Activated CD4-positive, alpha-beta T cell treated with anti-CD3 and anti-CD28 coated beads for 24 hours (primary cell): ENCODE measurements around the gene RHOA.
"Not testable (repeated sequence)": the region's sequence is repeated elsewhere in the genome, so short reads cannot be mapped to it uniquely, and the experiment has no call there.

Experiments used
- DNase-seq, 2 donors: peaks; one replicate each; pipeline ENCODE4 v3.0.0-alpha.2; 2020; ENCODE audit warnings: low read depth in 2 of 2

RHOA gene

DNA sequence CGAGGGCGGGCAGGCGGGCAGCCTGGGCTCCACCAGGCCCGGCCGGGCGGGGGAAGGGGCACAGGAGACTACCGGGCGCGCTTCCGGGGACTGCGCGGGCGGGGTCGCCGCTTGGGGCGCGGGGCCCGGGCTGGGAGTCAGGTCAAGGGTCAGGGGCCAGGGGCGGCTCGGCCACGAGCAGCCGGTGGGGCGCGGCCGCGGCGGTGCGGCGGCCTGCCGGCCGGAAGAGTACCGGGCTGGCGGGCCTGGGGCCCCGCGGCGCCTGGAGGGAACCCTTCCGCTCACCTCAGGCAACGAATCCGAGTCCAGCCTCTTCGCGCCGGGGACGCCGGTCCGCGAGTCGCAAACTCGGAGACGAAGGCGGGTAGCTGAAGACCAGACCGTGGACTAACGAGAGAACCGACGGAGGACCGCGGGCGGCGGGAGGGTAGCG, 225 bp downstream of the RHOA start:
- DNase-seq: peak in 1 of 2 donors; percentile 25

GRCh38 chr3:49410846-49411534, 786 bp downstream of the RHOA start:
- no peak for DNase-seq

- DNase-seq: no peak
Measured at GRCh38 chr3:49410066-49410845, 1.5 kb downstream of the RHOA start.

DNA sequence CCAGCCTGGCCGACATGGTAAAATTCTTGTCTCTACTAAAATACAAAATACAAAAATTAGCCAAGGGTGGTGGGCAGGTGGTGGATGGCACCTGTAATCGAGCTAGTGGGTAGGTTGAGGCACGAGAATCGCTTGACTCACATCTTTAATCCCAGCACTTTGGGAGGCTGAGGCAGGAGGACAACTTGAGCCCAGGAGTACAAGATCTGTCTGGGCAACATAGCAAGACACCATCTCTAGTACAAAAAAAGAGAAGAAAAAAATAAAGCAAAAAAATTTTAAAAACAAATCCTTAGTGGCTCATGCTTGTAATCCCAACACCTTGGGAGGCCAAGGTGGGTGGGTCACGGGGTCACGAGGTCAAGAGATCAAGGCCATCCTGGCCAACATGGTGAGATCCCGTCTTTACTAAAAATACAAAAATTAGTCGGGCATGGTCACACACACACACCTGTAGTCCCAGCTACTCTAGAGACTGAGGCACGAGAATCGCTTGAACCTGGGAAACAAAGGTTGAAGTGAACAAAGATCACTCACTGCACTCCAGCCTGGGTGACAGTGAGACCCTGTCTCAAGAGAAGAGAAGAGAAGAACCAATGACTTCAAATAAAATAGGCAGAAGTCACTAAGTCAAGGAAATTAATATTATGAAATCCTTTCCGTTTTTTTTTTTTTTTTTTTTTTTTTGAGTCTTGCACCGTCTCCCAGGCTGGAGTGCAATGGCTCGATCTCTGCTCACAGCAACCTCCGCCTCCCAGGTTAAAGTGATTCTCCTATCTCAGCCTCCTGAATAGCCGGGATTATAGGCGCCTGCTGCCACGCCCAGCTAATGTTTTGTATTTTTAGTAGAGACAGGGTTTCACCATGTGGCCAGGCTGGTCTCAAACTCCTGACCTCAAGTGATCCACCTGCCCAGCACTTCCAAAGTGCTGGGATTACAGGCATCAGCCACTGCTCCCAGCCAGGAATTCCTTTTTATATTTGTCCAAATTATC, 4.9 kb downstream of the RHOA start:
- no peak for DNase-seq

DNA sequence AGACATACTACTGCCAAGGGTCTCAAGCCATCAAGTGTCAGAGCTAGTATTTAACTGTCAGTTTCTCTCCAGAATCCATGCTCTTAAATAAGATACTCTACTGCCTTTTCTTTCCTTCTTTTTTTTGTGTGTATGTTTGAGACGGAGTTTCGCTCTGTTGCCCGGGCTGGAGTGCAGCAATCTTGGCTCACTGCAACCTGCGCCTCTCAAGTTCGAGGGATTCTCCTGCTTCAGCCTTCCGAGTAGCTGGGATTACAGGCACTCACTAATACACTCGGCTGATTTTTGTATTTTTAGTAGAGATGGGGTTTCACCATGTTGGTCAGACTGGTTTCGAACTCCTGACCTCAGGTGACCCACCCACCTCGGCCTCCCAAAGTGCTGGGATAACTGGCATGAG, 6.2 kb downstream of the RHOA start:
- DNase-seq: not testable (repeated sequence)

DNA sequence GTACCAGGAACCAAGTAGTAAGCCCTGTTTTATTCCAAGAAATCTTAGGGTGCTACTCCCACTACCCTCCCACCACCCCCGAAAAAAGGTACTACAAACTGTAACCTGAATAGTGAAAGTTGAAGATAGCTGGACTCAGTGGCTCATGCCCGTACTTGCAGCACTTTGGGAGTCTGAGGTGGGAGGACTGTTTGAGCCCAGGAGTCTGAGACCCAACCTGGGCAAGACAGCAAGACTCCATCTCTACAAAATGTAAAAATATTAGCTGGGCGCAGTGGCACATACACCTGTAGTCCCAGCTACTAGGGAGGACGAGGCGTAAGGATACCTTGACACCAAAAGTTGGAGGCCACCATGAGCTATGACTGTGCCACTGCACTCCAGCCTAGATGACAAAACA, 7.9 kb downstream of the RHOA start:
- no peak for DNase-seq

GRCh38 chr3:49401766-49402165, 10.0 kb downstream of the RHOA start:
- DNase-seq: no peak

DNA sequence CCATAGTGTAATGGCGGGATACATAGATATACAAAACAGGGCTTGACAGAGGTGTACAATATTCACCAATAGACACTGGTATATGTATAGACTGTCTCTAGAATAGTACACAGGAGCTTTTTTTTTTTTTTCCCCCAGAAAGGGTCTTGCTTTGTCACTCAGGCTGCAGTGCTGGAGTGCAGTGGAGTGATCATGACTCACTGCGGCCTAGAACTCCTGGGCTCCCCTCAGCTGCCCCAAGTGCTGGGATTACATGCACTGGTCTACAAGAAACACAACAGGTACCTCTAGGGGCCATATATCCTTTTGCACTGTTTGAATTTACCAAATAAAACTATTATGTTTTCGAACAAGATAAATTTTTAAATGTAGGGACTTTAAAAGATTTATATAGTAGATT, 12.3 kb downstream of the RHOA start:
- DNase-seq: no peak

GRCh38 chr3:49397470-49397869, 14.3 kb downstream of the RHOA start:
- no peak for DNase-seq

- not testable (repeated sequence) for DNase-seq
Measured at GRCh38 chr3:49391310-49391709, 20.5 kb downstream of the RHOA start.

DNA sequence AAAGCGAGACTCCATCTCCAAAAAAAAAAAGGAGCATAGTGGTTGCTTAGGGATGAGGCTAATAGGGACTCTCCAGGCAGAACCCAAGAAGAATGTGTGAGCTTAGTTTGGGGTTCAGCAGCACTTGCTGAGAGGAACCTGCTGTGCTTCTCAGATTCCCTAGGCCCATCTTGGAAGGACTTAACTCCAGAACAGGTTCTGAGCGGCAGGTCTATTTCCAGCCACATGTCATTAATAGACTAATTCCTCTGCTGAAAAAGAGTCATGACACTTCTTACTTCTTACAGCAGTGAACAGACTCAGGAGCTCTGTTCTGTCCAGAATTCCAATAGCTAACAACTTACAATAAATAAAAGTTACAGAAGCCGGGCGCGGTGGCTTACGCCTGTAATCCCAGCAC, 22.5 kb downstream of the RHOA start:
- DNase-seq: no peak

GRCh38 chr3:49388289-49388820, 23.4 kb downstream of the RHOA start:
- no peak for DNase-seq

DNA sequence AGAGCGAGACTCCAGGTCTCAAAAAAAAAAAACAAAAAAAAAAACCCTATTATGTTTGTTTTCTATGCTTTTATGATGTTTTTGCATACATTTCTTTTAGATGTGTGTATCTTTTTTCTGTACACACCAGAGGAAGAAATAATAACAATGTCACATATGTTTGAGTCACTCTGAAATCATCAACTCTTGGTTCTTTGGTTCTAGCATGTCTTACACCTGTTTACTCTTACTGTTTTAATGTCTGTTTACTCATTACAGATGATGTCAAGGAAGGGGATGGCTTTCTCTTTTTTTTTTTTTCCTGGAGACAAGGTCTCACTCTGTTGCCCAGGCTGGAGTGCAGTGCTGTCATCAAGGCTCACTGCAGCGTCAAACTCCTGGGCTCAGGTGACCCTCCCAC, 24.1 kb downstream of the RHOA start:
- DNase-seq: no peak

- DNase-seq: no peak
Measured at GRCh38 chr3:49386056-49386756, 25.6 kb downstream of the RHOA start.

DNA sequence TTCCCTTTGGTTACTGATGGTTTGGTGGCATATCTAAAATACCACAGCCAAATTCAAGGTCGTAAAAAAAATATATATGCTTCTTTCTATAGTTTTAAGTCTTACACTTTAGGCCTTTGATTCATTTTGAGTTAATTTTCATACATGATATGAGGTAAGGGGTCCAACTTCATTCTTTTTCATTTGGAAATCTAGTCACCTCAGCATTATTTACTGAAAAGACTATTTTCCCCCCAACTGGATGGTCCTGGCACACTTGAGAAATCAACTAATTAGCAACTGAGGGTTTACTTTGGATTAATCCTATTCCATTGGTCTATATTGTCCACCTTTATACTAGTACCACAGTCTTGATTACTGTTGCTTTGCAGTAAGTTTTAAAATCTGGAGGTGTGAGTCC, 26.2 kb downstream of the RHOA start:
- no peak for DNase-seq

DNA sequence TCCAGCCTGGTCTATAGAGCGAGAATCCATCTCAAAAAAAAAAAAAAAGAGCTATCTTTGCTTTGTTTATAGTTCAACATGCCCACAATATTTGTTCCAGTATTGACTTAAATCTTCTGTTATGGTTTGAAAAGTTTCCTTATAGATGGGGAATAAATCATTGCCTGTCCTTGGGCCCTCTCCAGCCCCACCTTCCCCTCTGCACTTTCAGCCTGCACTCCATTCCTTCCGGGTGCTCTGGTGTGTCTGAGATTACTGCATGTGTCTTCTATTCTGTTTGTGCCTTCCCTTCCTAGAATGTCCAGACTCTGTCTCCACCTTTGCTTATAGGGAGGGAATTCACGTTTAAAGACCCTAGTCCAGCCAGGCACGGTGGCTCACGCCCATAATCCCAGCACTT, 28.4 kb downstream of the RHOA start:
- DNase-seq: no peak

- no peak for DNase-seq
Measured at GRCh38 chr3:49378249-49378895, 33.4 kb downstream of the RHOA start.

GRCh38 chr3:49377483-49377882, 34.3 kb downstream of the RHOA start:
- peak; percentile 8 to 22 for DNase-seq

GRCh38 chr3:49371946-49372345, 39.8 kb downstream of the RHOA start:
- DNase-seq: no peak

DNA sequence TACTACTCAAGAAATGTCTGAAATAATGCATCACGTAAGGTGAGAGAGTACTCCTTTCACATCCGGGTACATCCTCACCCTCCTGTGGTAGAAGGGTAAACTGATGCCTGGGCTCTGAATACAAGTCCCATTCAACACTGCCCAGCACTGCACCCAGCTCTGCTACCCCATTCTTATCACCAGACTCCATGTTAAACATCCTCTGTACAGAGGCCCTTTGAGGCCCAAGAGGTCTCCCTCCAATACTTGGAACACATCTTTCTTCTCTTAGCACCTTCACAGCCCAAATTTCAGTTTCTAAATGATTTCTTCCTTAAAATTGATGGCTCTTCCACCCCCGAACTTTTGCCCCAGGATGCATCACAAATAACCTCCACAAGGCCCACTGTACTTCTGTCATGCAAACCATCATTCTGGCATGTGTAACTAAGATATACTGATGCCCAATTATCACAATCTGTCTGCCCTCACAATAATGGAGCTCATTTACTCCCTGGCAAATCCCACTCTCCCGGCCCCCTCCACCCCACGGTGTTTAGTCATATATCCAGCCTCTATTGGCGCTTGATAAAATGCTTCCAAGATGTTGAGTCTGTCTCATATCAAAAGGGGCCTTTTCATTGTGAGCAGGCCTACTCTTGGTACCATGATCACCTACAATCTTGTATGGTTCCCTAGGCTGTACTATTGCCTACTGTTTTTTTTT, 41.0 kb downstream of the RHOA start:
- no peak for DNase-seq
